Muscle layer of duodenum (tissue), 2 donors: Measurements from ENCODE around the gene VEGFB.
A peak's percentile ranks its signal among the peaks of the same experiment; 100 is the strongest.

Experiments used
- H3K27ac ChIP-seq: one replicate; pipeline ENCODE4 v1.7.0; 2013; ENCODE audit warnings: mild to moderate bottlenecking, low read length
- H3K27me3 ChIP-seq: one replicate; pipeline ENCODE4 v1.7.0; 2013; ENCODE audit warnings: low read depth, mild to moderate bottlenecking, control low read depth, low read length
- H3K36me3 ChIP-seq, 2 donors: one replicate each; pipeline ENCODE4 v1.7.0; 2013; ENCODE audit warnings: low read length in 2 of 2, control low read depth in 1 of 2, mild to moderate bottlenecking in 1 of 2; ENCODE audit not compliant: insufficient read depth in 2 of 2, control insufficient read depth in 1 of 2
- H3K4me1 ChIP-seq, 2 donors: one replicate each; pipeline ENCODE4 v1.7.0; 2013; ENCODE audit warnings: low read length in 2 of 2, mild to moderate bottlenecking in 2 of 2, control low read depth in 1 of 2, moderate library complexity in 1 of 2; ENCODE audit not compliant: insufficient read depth in 2 of 2, control insufficient read depth in 1 of 2
- H3K4me3 ChIP-seq, 2 donors: one replicate each; pipeline ENCODE4 v1.7.0; 2013; ENCODE audit warnings: low read length in 2 of 2, low read depth in 1 of 2, mild to moderate bottlenecking in 1 of 2
- H3K9me3 ChIP-seq, 2 donors: one replicate each; pipeline ENCODE4 v1.7.0; 2013; ENCODE audit warnings: low read length in 2 of 2, control low read depth in 1 of 2, mild to moderate bottlenecking in 1 of 2; ENCODE audit not compliant: control insufficient read depth in 1 of 2
- donor health status: healthy.

The VEGFB gene

GRCh38 chr11:64233913-64234586 is at the start of gene VEGFB:
Gene VEGFB, plus strand, starts transcription at chr11:64234584. Its CDS starts 250 bp downstream, at chr11:64234834.
- H3K9me3 ChIP-seq = no peaks in the 10 kb centered on the region
- peak within 1 kb of the TSS; percentile 50 to 76 for H3K4me3 ChIP-seq

GRCh38 chr11:64185175-64185692 is 49.1 kb upstream of the VEGFB start:
- no peaks in the 10 kb centered on the region for H3K36me3 ChIP-seq
- H3K27me3 ChIP-seq = no peaks in the 10 kb centered on the region
- no peaks in the 10 kb centered on the region for H3K9me3 ChIP-seq
- H3K4me1 ChIP-seq = peaks cover 22 to 45% of the 10 kb centered on the region in 2 donors
- peak overlapping the region; percentile 74 to 78 for H3K4me3 ChIP-seq
- H3K27ac ChIP-seq = peak overlapping the region; percentile 91

More at GRCh38 chr11:64233913-64234586, at the start of gene VEGFB:
- H3K27me3 ChIP-seq = no peaks in the 10 kb centered on the region
- H3K27ac ChIP-seq = peak within 1 kb of the TSS; percentile 25
- H3K36me3 ChIP-seq = peaks cover 14 to 19% of the 10 kb centered on the region in 2 donors
- peaks cover 21 to 27% of the 10 kb centered on the region in 2 donors for H3K4me1 ChIP-seq

GRCh38 chr11:64185693-64186491 is 48.5 kb upstream of the VEGFB start, which contains the start of gene STIP1:
Gene STIP1, plus strand, starts transcription at chr11:64186171. Its CDS starts 91 bp downstream, at chr11:64186262.
- no peaks in the 10 kb centered on the region for H3K9me3 ChIP-seq
- H3K36me3 ChIP-seq = no peaks in the 10 kb centered on the region
- peak within 1 kb of the TSS; percentile 91 for H3K27ac ChIP-seq
- H3K27me3 ChIP-seq = no peaks in the 10 kb centered on the region
- peak within 1 kb of the TSS; percentile 74 to 78 for H3K4me3 ChIP-seq
- H3K4me1 ChIP-seq = peaks cover 17 to 40% of the 10 kb centered on the region in 2 donors

- H3K9me3 ChIP-seq = no peaks in the 10 kb centered on the region
- no peaks in the 10 kb centered on the region for H3K27me3 ChIP-seq
- H3K36me3 ChIP-seq = no peaks in the 10 kb centered on the region
- no peak overlapping the region for H3K27ac ChIP-seq
- H3K4me3 ChIP-seq = no peak overlapping the region
- peaks cover 12 to 33% of the 10 kb centered on the region in 2 donors for H3K4me1 ChIP-seq
Observed at GRCh38 chr11:64186492-64187165, 47.8 kb upstream of the VEGFB start.

GRCh38 chr11:64192434-64192833 is 42.0 kb upstream of the VEGFB start:
- Histone ChIP-seq H3K4me3 (no peak overlapping the region), H3K36me3 (peaks cover 45 to 49% of the 10 kb centered on the region in 2 donors), H3K4me1 (peaks cover 0 to 5% of the 10 kb centered on the region in 2 donors), H3K27ac (no peak overlapping the region), H3K27me3 (no peaks in the 10 kb centered on the region), H3K9me3 (no peaks in the 10 kb centered on the region)

- Histone ChIP-seq H3K27me3 (no peaks in the 10 kb centered on the region), H3K9me3 (no peaks in the 10 kb centered on the region), H3K4me1 (no peaks in the 10 kb centered on the region), H3K27ac (no peak overlapping the region), H3K4me3 (no peak overlapping the region), H3K36me3 (peaks cover 67 to 82% of the 10 kb centered on the region in 2 donors)
Observed at GRCh38 chr11:64196626-64197025, 37.8 kb upstream of the VEGFB start.

- H3K9me3 ChIP-seq = no peaks in the 10 kb centered on the region
- H3K4me3 ChIP-seq = no peak overlapping the region
- no peaks in the 10 kb centered on the region for H3K4me1 ChIP-seq
- no peak overlapping the region for H3K27ac ChIP-seq
- peaks cover 70 to 89% of the 10 kb centered on the region in 2 donors for H3K36me3 ChIP-seq
- H3K27me3 ChIP-seq = no peaks in the 10 kb centered on the region
Observed at GRCh38 chr11:64198511-64198910, 35.9 kb upstream of the VEGFB start.

- peaks cover 50 to 83% of the 10 kb centered on the region in 2 donors for H3K36me3 ChIP-seq
- no peaks in the 10 kb centered on the region for H3K27me3 ChIP-seq
- H3K4me1 ChIP-seq = peaks cover 3 to 10% of the 10 kb centered on the region in 2 donors
- H3K27ac ChIP-seq = no peak overlapping the region
- no peaks in the 10 kb centered on the region for H3K9me3 ChIP-seq
- H3K4me3 ChIP-seq = no peak overlapping the region
Observed at GRCh38 chr11:64201543-64201942, 32.8 kb upstream of the VEGFB start.

GRCh38 chr11:64202992-64203391 is 31.4 kb upstream of the VEGFB start:
- Histone ChIP-seq H3K27me3 (no peaks in the 10 kb centered on the region), H3K9me3 (no peaks in the 10 kb centered on the region), H3K27ac (no peak overlapping the region), H3K36me3 (peaks cover 38 to 74% of the 10 kb centered on the region in 2 donors), H3K4me3 (no peak overlapping the region), H3K4me1 (peaks cover 3 to 10% of the 10 kb centered on the region in 2 donors)

GRCh38 chr11:64203421-64204079 is 30.8 kb upstream of the VEGFB start:
- Histone ChIP-seq H3K4me3 (no peak overlapping the region), H3K36me3 (peaks cover 38 to 68% of the 10 kb centered on the region in 2 donors), H3K4me1 (peaks cover 3 to 11% of the 10 kb centered on the region in 2 donors), H3K27me3 (no peaks in the 10 kb centered on the region), H3K27ac (no peak overlapping the region), H3K9me3 (no peaks in the 10 kb centered on the region)
